ENCODE results near the gene TBC1D21. TPM values are rescaled to one million over a fixed set of nuclear protein-coding genes. Genes with fewer than 3 reads are reported as not detected.

The TBC1D21 gene
- total RNA-seq, 1 experiment from 2014 or later: not detected

- Mint-ChIP-seq H3K4me3 (no peak overlapping the region), H3K27me3 (ENCODE audit: low read depth) (peaks cover 1% of the 10 kb centered on the region), H3K36me3 (ENCODE audit: insufficient read depth in 1 of 3, low read depth in 3 of 3) (no peaks in the 10 kb centered on the region; a peak in 1 of 7 replicates), H3K9me3 (peaks cover 0 to 4% of the 10 kb centered on the region in 2 experiments; a peak in 2 of 5 replicates), H3K4me1 (peaks cover 13 to 17% of the 10 kb centered on the region in 2 experiments), H3K27ac (peak overlapping the region in 1 of 3 experiments; percentile 22; a peak in 2 of 7 replicates)
- H4K20me1 ChIP-seq (ENCODE audit: control insufficient read depth, insufficient read depth, insufficient read length): no peaks in the 10 kb centered on the region
- no peak overlapping the region for H4K5ac ChIP-seq (ENCODE audit: insufficient read length, low read depth, low read length)
- H3K27me3 ChIP-seq (ENCODE audit: insufficient read depth, low read length): no peaks in the 10 kb centered on the region
- H2BK5ac ChIP-seq (ENCODE audit: insufficient read length, low read length): no peak overlapping the region
- H4K91ac ChIP-seq (ENCODE audit: insufficient read length, low read depth, low read length): no peak overlapping the region
- H3K79me1 ChIP-seq (ENCODE audit: insufficient read depth, low read depth, low read length, poor library complexity, severe bottlenecking): no peaks in the 10 kb centered on the region
- no peak overlapping the region for H3K9ac ChIP-seq (ENCODE audit: extremely low read depth, insufficient read length, low read length)
- no peak overlapping the region for H3K56ac ChIP-seq (ENCODE audit: insufficient read length, low read depth, low read length)
- WGBS (ENCODE audit: extremely low coverage, insufficient read length, low lambda C conversion rate): no CpG with 5 or more reads among the region's 15 CpGs
- no peak overlapping the region for H3T11ph ChIP-seq (ENCODE audit: low read length)
- H3K9me3 ChIP-seq (ENCODE audit: control insufficient read depth, low read depth, low read length): no peaks in the 10 kb centered on the region
- no peak overlapping the region for H2AK5ac ChIP-seq (ENCODE audit: insufficient read length, low read length)
- no peaks in the 10 kb centered on the region for H3K4me1 ChIP-seq (ENCODE audit: insufficient read depth, low read length)
- no peak overlapping the region for H4K8ac ChIP-seq (replicated peaks; ENCODE audit: insufficient read length, low read depth, low read length)
- peak; percentile 60 for DNase-seq
- H3K4ac ChIP-seq (ENCODE audit: low read depth, low read length): no peak overlapping the region
- H3K18ac ChIP-seq (ENCODE audit: insufficient read length, low read depth, low read length): no peak overlapping the region
- H3K14ac ChIP-seq (ENCODE audit: insufficient read depth, low read length): no peak overlapping the region; the same call in 1 of the 2 replicates
- no peak overlapping the region for H2BK15ac ChIP-seq (ENCODE audit: low read depth, low read length)
- H3K27ac ChIP-seq (ENCODE audit: insufficient read length, low read depth, low read length): no peak overlapping the region
- no peak overlapping the region for H2BK12ac ChIP-seq (ENCODE audit: insufficient read length, low read depth, low read length)
- no peak overlapping the region for H2BK120ac ChIP-seq (ENCODE audit: low read depth, low read length, poor library complexity, severe bottlenecking)
- no peak overlapping the region for H3K23ac ChIP-seq (ENCODE audit: insufficient read length, low read depth, low read length)
- H3K79me2 ChIP-seq (ENCODE audit: insufficient read depth, low read length): no peaks in the 10 kb centered on the region
- no peak overlapping the region for H2BK20ac ChIP-seq (ENCODE audit: low read depth, low read length, poor library complexity, severe bottlenecking)
- H2AFZ ChIP-seq (ENCODE audit: low read length): no peak overlapping the region
- peak; percentile 34; the same call in 2 of the 3 replicates for TF ChIP-seq CTCF (conservative IDR thresholded peaks at IDR 0.05)
- no peak overlapping the region for H3K4me2 ChIP-seq (ENCODE audit: insufficient read depth, insufficient read length, low read length)
- no peaks in the 10 kb centered on the region for H3K23me2 ChIP-seq (ENCODE audit: insufficient read length, low read depth, low read length, poor library complexity, severe bottlenecking)
Measured at GRCh38 chr15:73899197-73900094, 26.1 kb downstream of the TBC1D21 start.

Measured in H9 (cell line).